ENCODE results near the gene HOXC4.
"Not testable (repeated sequence)": the region's sequence is repeated elsewhere in the genome, so short reads cannot be mapped to it uniquely, and the experiment has no call there.

The HOXC4 gene

GRCh38 chr12:54082397-54082892 is 28.8 kb downstream of the HOXC4 start:
- no peaks in the 10 kb centered on the region for H3K9me3 ChIP-seq (ENCODE audit: control insufficient read depth in 2 of 2, low read length in 2 of 2)
- peak overlapping the region in 1 of 2 donors; percentile 44 for H3K4me3 ChIP-seq (ENCODE audit: low read length in 2 of 2)
- peaks cover 2% of the 10 kb centered on the region for H3K4me1 ChIP-seq (ENCODE audit: control insufficient read depth, insufficient read depth, low read length)
- H3K9ac ChIP-seq (ENCODE audit: low read length in 2 of 2) = no peak overlapping the region
- H3K27ac ChIP-seq (ENCODE audit: low read length) = peak overlapping the region; percentile 41
- H3K27me3 ChIP-seq (ENCODE audit: control insufficient read depth in 1 of 2, insufficient read depth in 2 of 2, low read length in 2 of 2) = no peaks in the 10 kb centered on the region
- no peaks in the 10 kb centered on the region for H3K36me3 ChIP-seq (ENCODE audit: control insufficient read depth in 2 of 2, insufficient read depth in 2 of 2, low read length in 2 of 2)

GRCh38 chr12:54088011-54088410 is 34.4 kb downstream of the HOXC4 start:
- H3K27me3 ChIP-seq (ENCODE audit: control insufficient read depth in 1 of 2, insufficient read depth in 2 of 2, low read length in 2 of 2) = not testable (repeated sequence)

GRCh38 chr12:54089465-54089864 is 35.8 kb downstream of the HOXC4 start:
- not testable (repeated sequence) for H3K36me3 ChIP-seq (ENCODE audit: control insufficient read depth in 2 of 2, insufficient read depth in 2 of 2, low read length in 2 of 2); H3K4me1 ChIP-seq (ENCODE audit: control insufficient read depth, insufficient read depth, low read length); H3K9ac ChIP-seq (ENCODE audit: low read length in 2 of 2); H3K4me3 ChIP-seq (ENCODE audit: low read length in 2 of 2); H3K9me3 ChIP-seq (ENCODE audit: control insufficient read depth in 2 of 2, low read length in 2 of 2); H3K27ac ChIP-seq (ENCODE audit: low read length); H3K27me3 ChIP-seq (ENCODE audit: control insufficient read depth in 1 of 2, insufficient read depth in 2 of 2, low read length in 2 of 2)

More at GRCh38 chr12:54088011-54088410, 34.4 kb downstream of the HOXC4 start:
- H3K9ac ChIP-seq (ENCODE audit: low read length in 2 of 2); H3K36me3 ChIP-seq (ENCODE audit: control insufficient read depth in 2 of 2, insufficient read depth in 2 of 2, low read length in 2 of 2); H3K27ac ChIP-seq (ENCODE audit: low read length); H3K4me1 ChIP-seq (ENCODE audit: control insufficient read depth, insufficient read depth, low read length); H3K9me3 ChIP-seq (ENCODE audit: control insufficient read depth in 2 of 2, low read length in 2 of 2); H3K4me3 ChIP-seq (ENCODE audit: low read length in 2 of 2): not testable (repeated sequence)

GRCh38 chr12:54090312-54090711 is 36.7 kb downstream of the HOXC4 start:
- H3K27me3 ChIP-seq (ENCODE audit: control insufficient read depth in 1 of 2, insufficient read depth in 2 of 2, low read length in 2 of 2); H3K9me3 ChIP-seq (ENCODE audit: control insufficient read depth in 2 of 2, low read length in 2 of 2); H3K4me1 ChIP-seq (ENCODE audit: control insufficient read depth, insufficient read depth, low read length); H3K36me3 ChIP-seq (ENCODE audit: control insufficient read depth in 2 of 2, insufficient read depth in 2 of 2, low read length in 2 of 2); H3K27ac ChIP-seq (ENCODE audit: low read length); H3K9ac ChIP-seq (ENCODE audit: low read length in 2 of 2): not testable (repeated sequence)
- peak overlapping the region in 1 of 2 donors; percentile 22 for H3K4me3 ChIP-seq (ENCODE audit: low read length in 2 of 2)

- H3K36me3 ChIP-seq (ENCODE audit: control insufficient read depth in 2 of 2, insufficient read depth in 2 of 2, low read length in 2 of 2); H3K27me3 ChIP-seq (ENCODE audit: control insufficient read depth in 1 of 2, insufficient read depth in 2 of 2, low read length in 2 of 2); H3K27ac ChIP-seq (ENCODE audit: low read length); H3K9ac ChIP-seq (ENCODE audit: low read length in 2 of 2); H3K4me3 ChIP-seq (ENCODE audit: low read length in 2 of 2); H3K4me1 ChIP-seq (ENCODE audit: control insufficient read depth, insufficient read depth, low read length); H3K9me3 ChIP-seq (ENCODE audit: control insufficient read depth in 2 of 2, low read length in 2 of 2): not testable (repeated sequence)
Observed at GRCh38 chr12:54092943-54093342, 39.3 kb downstream of the HOXC4 start.

- H3K36me3 ChIP-seq (ENCODE audit: control insufficient read depth in 2 of 2, insufficient read depth in 2 of 2, low read length in 2 of 2); H3K27ac ChIP-seq (ENCODE audit: low read length); H3K4me1 ChIP-seq (ENCODE audit: control insufficient read depth, insufficient read depth, low read length); H3K9ac ChIP-seq (ENCODE audit: low read length in 2 of 2); H3K9me3 ChIP-seq (ENCODE audit: control insufficient read depth in 2 of 2, low read length in 2 of 2); H3K27me3 ChIP-seq (ENCODE audit: control insufficient read depth in 1 of 2, insufficient read depth in 2 of 2, low read length in 2 of 2); H3K4me3 ChIP-seq (ENCODE audit: low read length in 2 of 2): not testable (repeated sequence)
Observed at GRCh38 chr12:54095928-54096327, 42.3 kb downstream of the HOXC4 start.

GRCh38 chr12:54098644-54099043 is 45.0 kb downstream of the HOXC4 start:
- H3K4me3 ChIP-seq (ENCODE audit: low read length in 2 of 2); H3K9ac ChIP-seq (ENCODE audit: low read length in 2 of 2); H3K27me3 ChIP-seq (ENCODE audit: control insufficient read depth in 1 of 2, insufficient read depth in 2 of 2, low read length in 2 of 2); H3K4me1 ChIP-seq (ENCODE audit: control insufficient read depth, insufficient read depth, low read length); H3K36me3 ChIP-seq (ENCODE audit: control insufficient read depth in 2 of 2, insufficient read depth in 2 of 2, low read length in 2 of 2); H3K9me3 ChIP-seq (ENCODE audit: control insufficient read depth in 2 of 2, low read length in 2 of 2); H3K27ac ChIP-seq (ENCODE audit: low read length): not testable (repeated sequence)

GRCh38 chr12:54100588-54100987 is 47.0 kb downstream of the HOXC4 start:
- H3K9ac ChIP-seq (ENCODE audit: low read length in 2 of 2); H3K27ac ChIP-seq (ENCODE audit: low read length); H3K4me3 ChIP-seq (ENCODE audit: low read length in 2 of 2); H3K36me3 ChIP-seq (ENCODE audit: control insufficient read depth in 2 of 2, insufficient read depth in 2 of 2, low read length in 2 of 2); H3K27me3 ChIP-seq (ENCODE audit: control insufficient read depth in 1 of 2, insufficient read depth in 2 of 2, low read length in 2 of 2); H3K9me3 ChIP-seq (ENCODE audit: control insufficient read depth in 2 of 2, low read length in 2 of 2); H3K4me1 ChIP-seq (ENCODE audit: control insufficient read depth, insufficient read depth, low read length): not testable (repeated sequence)

GRCh38 chr12:54102223-54102622 is 48.6 kb downstream of the HOXC4 start:
- not testable (repeated sequence) for H3K36me3 ChIP-seq (ENCODE audit: control insufficient read depth in 2 of 2, insufficient read depth in 2 of 2, low read length in 2 of 2); H3K9ac ChIP-seq (ENCODE audit: low read length in 2 of 2); H3K9me3 ChIP-seq (ENCODE audit: control insufficient read depth in 2 of 2, low read length in 2 of 2); H3K4me1 ChIP-seq (ENCODE audit: control insufficient read depth, insufficient read depth, low read length); H3K27me3 ChIP-seq (ENCODE audit: control insufficient read depth in 1 of 2, insufficient read depth in 2 of 2, low read length in 2 of 2); H3K4me3 ChIP-seq (ENCODE audit: low read length in 2 of 2); H3K27ac ChIP-seq (ENCODE audit: low read length)

GRCh38 chr12:54103827-54104226 is 50.2 kb downstream of the HOXC4 start:
- H3K36me3 ChIP-seq (ENCODE audit: control insufficient read depth in 2 of 2, insufficient read depth in 2 of 2, low read length in 2 of 2); H3K9me3 ChIP-seq (ENCODE audit: control insufficient read depth in 2 of 2, low read length in 2 of 2); H3K27ac ChIP-seq (ENCODE audit: low read length); H3K27me3 ChIP-seq (ENCODE audit: control insufficient read depth in 1 of 2, insufficient read depth in 2 of 2, low read length in 2 of 2); H3K4me3 ChIP-seq (ENCODE audit: low read length in 2 of 2); H3K4me1 ChIP-seq (ENCODE audit: control insufficient read depth, insufficient read depth, low read length); H3K9ac ChIP-seq (ENCODE audit: low read length in 2 of 2): not testable (repeated sequence)

Measured in stomach smooth muscle (tissue), 2 donors.